NCI-H146 (cell line): ENCODE data around the gene ZNF474.
"Not testable (repeated sequence)": the region's sequence is repeated elsewhere in the genome, so short reads cannot be mapped to it uniquely, and the experiment has no call there.

Experiments
- DNase-seq: peaks from one replicate; lab custom pipeline; 2025; lab: John Stamatoyannopoulos, UW

Gene ZNF474

GRCh38 chr5:122129306-122129705 is at the start of gene ZNF474:
TSS of gene ZNF474 (plus strand) at chr5:122129546. CDS start at chr5:122151991, 22,445 bp downstream.
- no peak for DNase-seq

GRCh38 chr5:122081541-122081940 is 47.8 kb upstream of the ZNF474 start:
- peak; percentile 62 for DNase-seq

DNA sequence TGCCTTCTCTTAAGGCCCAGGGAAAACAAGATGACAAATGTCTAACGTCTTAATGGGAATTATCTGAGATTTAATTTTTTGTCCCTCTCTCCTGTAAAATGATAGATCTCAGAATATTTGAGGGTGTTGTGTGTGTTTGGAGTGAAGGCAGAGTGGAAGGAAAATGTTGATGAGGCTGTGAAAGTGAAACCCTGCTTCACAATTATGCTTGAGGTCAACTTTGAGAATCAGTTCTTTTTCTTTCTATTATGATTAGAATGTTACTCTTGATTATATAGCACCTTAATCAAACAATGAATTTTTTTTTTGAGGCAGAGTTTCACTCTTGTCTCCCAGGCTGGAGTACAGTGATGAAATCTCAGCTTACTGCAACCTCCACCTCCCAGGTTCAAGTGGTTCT is 45.8 kb upstream of the ZNF474 start:
- DNase-seq, result no peak

DNA sequence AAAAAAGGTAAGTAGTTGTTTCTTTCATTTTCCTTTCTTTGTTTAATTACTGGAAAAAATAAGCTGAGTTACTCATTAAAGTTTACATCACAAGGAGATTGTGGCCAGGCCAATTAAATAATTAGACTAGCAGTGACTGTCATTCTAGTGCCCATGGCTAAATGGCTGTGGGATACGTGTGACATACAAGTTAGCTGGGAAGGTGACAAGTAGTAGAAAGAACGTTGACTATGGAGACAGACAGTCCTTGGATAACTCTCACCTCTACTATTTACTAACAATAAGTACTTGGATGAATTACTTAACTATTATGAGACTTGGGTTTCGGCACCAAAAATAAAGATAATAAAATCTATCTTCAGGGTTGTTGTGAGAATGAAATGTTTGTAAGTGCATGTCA is 44.3 kb upstream of the ZNF474 start:
- no peak for DNase-seq

DNA sequence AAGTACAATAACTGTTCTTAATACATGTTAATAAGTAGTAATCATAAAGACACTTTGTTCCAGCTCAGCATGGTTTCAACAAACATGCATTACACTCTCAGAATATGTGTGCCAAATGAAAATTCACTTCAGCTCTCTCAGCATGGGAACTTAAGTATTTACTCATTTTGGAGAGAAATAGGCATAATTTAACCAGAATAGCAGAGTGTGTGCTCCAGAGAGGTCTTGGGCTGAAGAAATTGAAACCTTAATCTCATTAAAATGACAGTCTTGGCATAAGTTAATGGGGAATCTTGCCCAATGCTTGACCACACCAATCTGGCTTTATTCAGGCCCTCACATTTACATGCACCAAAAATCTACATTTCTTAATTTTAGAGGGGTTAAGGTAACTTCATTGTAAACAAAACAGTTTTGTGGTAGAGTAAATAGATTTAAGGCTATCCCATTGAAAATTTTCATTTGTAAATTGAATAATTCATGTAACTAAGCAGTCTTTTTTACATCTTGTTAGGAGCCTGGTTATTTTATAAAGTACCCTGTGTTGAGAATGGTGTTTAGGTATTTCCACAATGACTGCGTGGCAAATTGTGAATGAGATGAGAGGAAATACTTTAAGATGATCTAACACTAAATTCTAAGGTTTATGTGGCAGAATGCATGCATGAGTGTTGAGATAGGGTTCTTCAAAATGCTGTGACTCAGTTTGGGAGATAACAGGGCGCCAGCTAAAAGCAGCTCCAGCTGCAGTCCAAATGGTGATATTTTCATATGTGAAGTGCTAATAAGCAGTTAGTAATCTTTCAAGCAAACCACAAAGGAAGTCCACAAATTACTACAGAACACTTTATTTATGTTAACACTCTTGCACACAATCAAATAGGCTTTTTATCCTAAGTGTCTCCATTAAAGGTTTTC is 40.0 kb upstream of the ZNF474 start:
- peak; percentile 21 for DNase-seq

GRCh38 chr5:122091936-122092600 is 37.3 kb upstream of the ZNF474 start:
- peak; percentile 14 for DNase-seq

GRCh38 chr5:122093415-122094180 is 35.7 kb upstream of the ZNF474 start:
- DNase-seq, result no peak

GRCh38 chr5:122094251-122094650 is 35.1 kb upstream of the ZNF474 start:
- DNase-seq, result not testable (repeated sequence)

DNA sequence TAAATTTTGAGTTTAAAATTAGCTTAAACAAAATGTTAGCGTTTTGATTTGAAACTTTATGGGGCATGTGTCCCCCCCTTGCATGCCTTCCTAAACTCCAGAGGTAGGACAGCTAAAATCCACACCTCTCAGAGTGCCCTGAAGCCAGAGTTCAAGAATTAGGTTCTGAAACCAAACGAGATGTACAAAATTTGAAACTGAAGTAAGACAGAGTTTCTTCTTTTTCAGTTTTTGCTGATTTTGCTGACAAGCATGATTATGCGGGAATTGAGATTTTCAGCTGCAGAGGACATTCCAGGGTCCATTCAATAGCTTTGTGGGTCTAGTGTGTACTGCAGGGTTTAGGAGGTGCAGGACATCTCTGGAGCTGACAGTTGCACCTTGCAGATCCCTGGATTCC is 34.2 kb upstream of the ZNF474 start:
- no peak for DNase-seq

- DNase-seq, result no peak
These were observed 32.0 kb upstream of the ZNF474 start for GRCh38 chr5:122097391-122097790.

DNA sequence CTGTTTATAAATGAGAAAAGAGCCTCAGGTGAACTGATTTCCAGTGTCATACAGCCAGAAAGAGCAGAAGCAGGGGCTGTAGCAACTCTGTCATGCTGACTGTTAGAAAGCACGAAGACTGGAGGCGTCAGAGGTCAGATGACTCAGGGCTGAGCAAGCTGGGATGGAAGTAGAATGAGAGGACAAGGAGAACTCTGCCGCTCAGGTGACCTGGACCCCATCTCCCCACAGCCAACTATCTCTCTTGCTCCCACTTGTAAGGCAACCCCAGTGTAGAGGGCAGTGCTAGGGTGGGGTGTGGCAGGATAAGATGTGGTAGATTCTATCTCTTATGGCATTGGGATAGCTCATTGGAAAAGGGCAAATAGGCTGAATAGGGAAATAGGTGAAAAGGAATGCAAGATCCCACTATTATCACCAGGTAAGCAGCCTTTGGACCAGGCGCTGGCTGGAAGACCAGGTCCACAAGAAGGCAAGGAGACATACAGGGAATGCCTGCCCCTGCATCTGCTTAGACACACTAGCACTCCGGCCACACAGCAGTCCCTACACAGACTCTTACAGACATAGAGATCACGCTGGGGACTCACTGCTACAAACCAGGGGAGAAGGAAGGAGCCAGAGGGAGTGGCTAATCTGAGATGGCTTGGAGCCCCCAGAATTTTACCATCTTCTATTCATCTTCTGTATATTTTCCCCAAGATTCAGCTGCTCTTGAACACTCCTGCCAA is 30.1 kb upstream of the ZNF474 start:
- no peak for DNase-seq

- DNase-seq, result peak; percentile 44
These were observed 27.6 kb upstream of the ZNF474 start for GRCh38 chr5:122101636-122102285.

DNA sequence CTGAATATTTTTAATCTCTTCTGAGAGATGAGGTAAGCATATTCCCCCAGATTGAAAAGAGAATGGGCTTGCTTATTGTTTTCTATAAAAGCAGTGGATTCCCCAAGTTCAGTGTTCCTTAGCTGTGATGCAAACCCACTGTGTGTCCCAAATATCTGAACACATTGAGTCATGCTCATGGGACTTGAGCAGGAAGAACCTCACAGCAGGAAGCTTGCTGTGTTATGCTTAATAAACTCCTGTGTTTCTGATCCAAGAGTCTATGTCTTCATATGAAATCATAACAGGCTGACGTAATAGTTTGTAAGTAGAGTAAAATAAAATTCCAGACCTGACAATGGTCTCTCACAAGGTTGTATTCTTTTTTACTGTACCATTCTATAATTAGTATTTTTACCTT is 26.5 kb upstream of the ZNF474 start:
- DNase-seq, result no peak

DNA sequence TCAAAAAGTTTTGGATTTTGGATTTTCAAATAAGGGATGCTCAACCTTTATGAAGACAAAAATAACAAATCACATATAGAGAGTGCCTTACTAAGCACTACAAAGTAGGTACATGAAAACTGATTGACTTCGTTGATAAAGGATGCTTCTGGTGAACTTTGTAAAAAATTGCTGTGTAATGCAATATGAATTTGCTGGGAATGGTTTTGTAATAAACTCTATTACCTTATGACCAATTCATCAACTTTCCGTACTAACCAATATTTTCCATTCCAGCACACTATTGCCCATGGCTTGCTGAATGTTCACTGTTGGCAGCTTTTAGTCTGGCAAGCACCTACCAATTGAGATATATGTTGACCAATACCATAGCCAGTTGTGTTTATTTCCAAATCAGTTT is 23.4 kb upstream of the ZNF474 start:
- DNase-seq, result no peak

- DNase-seq, result no peak
These were observed 22.3 kb upstream of the ZNF474 start for GRCh38 chr5:122107016-122107415.

- DNase-seq, result no peak
These were observed 18.4 kb upstream of the ZNF474 start for GRCh38 chr5:122110987-122111386.

DNA sequence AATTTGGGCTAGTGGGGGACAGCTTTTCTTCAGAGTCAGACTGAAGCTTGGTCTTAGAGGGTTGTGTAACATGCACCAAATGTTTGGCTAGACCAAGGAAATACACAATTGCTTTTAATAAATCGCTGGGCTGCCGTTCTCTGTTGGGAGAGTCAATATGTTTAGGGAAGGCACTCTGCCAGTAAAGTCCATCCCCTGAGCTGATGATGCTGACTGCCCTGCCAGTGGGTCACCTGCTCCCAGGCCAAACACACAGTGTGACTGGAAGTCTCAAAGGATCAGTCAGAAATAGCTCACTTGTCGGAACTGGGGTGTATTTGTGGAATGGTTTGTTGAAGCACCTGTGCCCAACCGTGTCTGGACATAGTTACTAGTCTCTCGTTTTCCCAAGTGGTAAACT is 17.9 kb upstream of the ZNF474 start:
- no peak for DNase-seq

DNA sequence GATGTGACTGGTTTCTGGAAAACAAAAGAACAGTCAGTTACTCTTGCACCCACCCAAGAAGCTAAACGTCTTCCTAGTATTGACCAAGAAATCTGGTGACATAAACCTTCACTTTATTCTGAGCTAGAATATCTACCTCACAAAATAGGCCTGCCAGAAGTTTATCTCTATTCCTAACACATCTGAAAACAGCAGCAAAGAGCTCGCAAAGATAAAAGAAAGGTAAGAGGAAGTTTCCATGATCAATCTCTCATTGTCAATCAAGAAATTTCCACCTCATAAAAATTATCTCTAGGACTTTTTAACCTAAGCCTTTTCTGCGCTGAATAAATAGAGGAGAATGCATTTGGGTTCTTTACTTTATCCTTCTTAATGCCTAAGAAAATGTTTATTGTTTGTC is 17.3 kb upstream of the ZNF474 start:
- no peak for DNase-seq

GRCh38 chr5:122112733-122113558 is 16.4 kb upstream of the ZNF474 start:
- DNase-seq, result no peak

- DNase-seq, result no peak
These were observed 14.8 kb upstream of the ZNF474 start for GRCh38 chr5:122114501-122114900.
